Measurements from ENCODE around the gene KRTAP12-3. TPM values are rescaled to one million over a fixed set of nuclear protein-coding genes. Genes with fewer than 3 reads are reported as not detected.

The KRTAP12-3 gene
- total and polyA plus RNA-seq, 9 of the 15 experiments (the other 6 are each of a cell fraction or from before 2014, with no cell fraction given), result not detected

- ATAC-seq (no peak), FAIRE-seq (no peak), DNase-seq (ENCODE audit: extremely low read depth in 1 of 4, low spot score in 3 of 4) (no peak)
- BruUV-seq (replicated peaks), result no TSS peak
- TF ChIP-seq ARNT (IDR thresholded peaks at IDR 0.05), result no peak
- no peak for TF ChIP-seq ZSCAN29 (IDR thresholded peaks at IDR 0.05)
- no peak for TF ChIP-seq PURB (CRISPR knock-in tag; IDR thresholded peaks at IDR 0.05; ENCODE audit: low read depth)
- Histone ChIP-seq H3K9me1 (ENCODE audit: control insufficient read depth, insufficient read depth, low read length) (peaks cover 3% of the 10 kb centered on the region), H3K4me3 (no peak overlapping the region), H3K9ac (ENCODE audit: insufficient read depth in 1 of 2, low read depth in 2 of 2, low read length in 2 of 2) (no peak overlapping the region), H3K79me2 (ENCODE audit: control insufficient read depth, insufficient read depth, low read length) (no peaks in the 10 kb centered on the region), H2AFZ (ENCODE audit: low read depth, low read length) (no peak overlapping the region), H3K27ac (ENCODE audit: extremely low read depth, low read depth, low read length) (no peak overlapping the region), H3K36me3 (ENCODE audit: control insufficient read depth, insufficient read depth, low read length) (no peaks in the 10 kb centered on the region), H3K9me3 (replicated peaks; ENCODE audit: control insufficient read depth, insufficient read depth, low read depth, low read length) (no peaks in the 10 kb centered on the region; the same call in 1 of the 2 replicates), H3K4me1 (replicated peaks in 1 of 2; ENCODE audit: control insufficient read depth in 2 of 2, insufficient read depth in 2 of 2, low read length in 2 of 2) (peaks cover 0 to 10% of the 10 kb centered on the region in 2 experiments; a peak in 2 of 5 replicates), H4K20me1 (replicated peaks; ENCODE audit: control insufficient read depth, insufficient read depth, low read length) (no peaks in the 10 kb centered on the region), H3K4me2 (ENCODE audit: insufficient read depth, low read length) (no peak overlapping the region), H3K27me3 (ENCODE audit: control insufficient read depth in 2 of 2, insufficient read depth in 2 of 2, low read length in 2 of 2) (peaks cover 14 to 44% of the 10 kb centered on the region in 2 experiments; a peak in 4 of 5 replicates)
- intact Hi-C loops (cut with micrococcal nuclease) (no loop called here), in situ Hi-C loops (cut with MboI) (no loop called here)
- ChIA-PET CTCF (ENCODE audit: low intra/inter-chr PET ratio) (no interaction called here), POLR2A (interaction anchor here (0.6 to 0.8 kb wide), 2 partner anchors 11 to 232 kb away, joined by 3 read pairs; no protein-coding TSS in a partner anchor)
- 2% methylated on average over 8 of the region's 8 CpGs for WGBS (ENCODE audit: insufficient coverage, low coverage, missing lambda C conversion rate)
These were observed 42.3 kb upstream of the KRTAP12-3 start for GRCh38 chr21:44615466-44615865.

- ATAC-seq, result no peak
- Histone ChIP-seq H4K20me1 (replicated peaks; ENCODE audit: control insufficient read depth, insufficient read depth, low read length) (no peaks in the 10 kb centered on the region), H3K27ac (ENCODE audit: extremely low read depth, low read depth, low read length) (no peak overlapping the region), H3K36me3 (ENCODE audit: control insufficient read depth, insufficient read depth, low read length) (no peaks in the 10 kb centered on the region), H3K9ac (ENCODE audit: insufficient read depth in 1 of 2, low read depth in 2 of 2, low read length in 2 of 2) (no peak overlapping the region), H3K79me2 (ENCODE audit: control insufficient read depth, insufficient read depth, low read length) (no peaks in the 10 kb centered on the region), H3K9me3 (replicated peaks; ENCODE audit: control insufficient read depth, insufficient read depth, low read depth, low read length) (no peaks in the 10 kb centered on the region; the same call in 1 of the 2 replicates), H3K4me2 (ENCODE audit: insufficient read depth, low read length) (no peak overlapping the region), H3K4me1 (replicated peaks in 1 of 2; ENCODE audit: control insufficient read depth in 2 of 2, insufficient read depth in 2 of 2, low read length in 2 of 2) (peaks cover 0 to 10% of the 10 kb centered on the region in 2 experiments; a peak in 2 of 5 replicates), H3K4me3 (no peak overlapping the region), H2AFZ (ENCODE audit: low read depth, low read length) (no peak overlapping the region), H3K27me3 (ENCODE audit: control insufficient read depth in 2 of 2, insufficient read depth in 2 of 2, low read length in 2 of 2) (peaks cover 14 to 44% of the 10 kb centered on the region in 2 experiments; a peak in 4 of 5 replicates), H3K9me1 (ENCODE audit: control insufficient read depth, insufficient read depth, low read length) (peaks cover 3% of the 10 kb centered on the region)
- DNase-seq (ENCODE audit: extremely low read depth in 1 of 4, low spot score in 3 of 4), result no peak
- no peak for FAIRE-seq
- POLR2A ChIA-PET, result interaction anchor here (0.6 to 0.8 kb wide), 2 partner anchors 12 to 230 kb away, joined by 3 read pairs; no protein-coding TSS in a partner anchor
- in situ Hi-C loops (cut with MboI) (no loop called here), intact Hi-C loops (cut with micrococcal nuclease) (no loop called here)
- BruUV-seq (replicated peaks), result no TSS peak
- under 1% methylated on average over 17 of the region's 17 CpGs for WGBS (ENCODE audit: insufficient coverage, low coverage, missing lambda C conversion rate)
- CTCF ChIA-PET (ENCODE audit: low intra/inter-chr PET ratio), result no interaction called here
- TF ChIP-seq RUNX1 (IDR thresholded peaks at IDR 0.05; ENCODE audit: low read depth) (no peak), ZNF12 (CRISPR knock-in tag; IDR thresholded peaks at IDR 0.05) (no peak), GTF2B (IDR thresholded peaks at IDR 0.05; ENCODE audit: extremely low read depth, insufficient read length) (no peak), ZFP91 (CRISPR knock-in tag; IDR thresholded peaks at IDR 0.05) (no peak), PCBP1 (IDR thresholded peaks at IDR 0.05; ENCODE audit: low read depth, low read length, poor library complexity, severe bottlenecking) (no peak), PURB (CRISPR knock-in tag; IDR thresholded peaks at IDR 0.05; ENCODE audit: low read depth) (no peak), ZSCAN32 (CRISPR knock-in tag; IDR thresholded peaks at IDR 0.05) (no peak)
- TF ChIP-seq, protein P1, sequence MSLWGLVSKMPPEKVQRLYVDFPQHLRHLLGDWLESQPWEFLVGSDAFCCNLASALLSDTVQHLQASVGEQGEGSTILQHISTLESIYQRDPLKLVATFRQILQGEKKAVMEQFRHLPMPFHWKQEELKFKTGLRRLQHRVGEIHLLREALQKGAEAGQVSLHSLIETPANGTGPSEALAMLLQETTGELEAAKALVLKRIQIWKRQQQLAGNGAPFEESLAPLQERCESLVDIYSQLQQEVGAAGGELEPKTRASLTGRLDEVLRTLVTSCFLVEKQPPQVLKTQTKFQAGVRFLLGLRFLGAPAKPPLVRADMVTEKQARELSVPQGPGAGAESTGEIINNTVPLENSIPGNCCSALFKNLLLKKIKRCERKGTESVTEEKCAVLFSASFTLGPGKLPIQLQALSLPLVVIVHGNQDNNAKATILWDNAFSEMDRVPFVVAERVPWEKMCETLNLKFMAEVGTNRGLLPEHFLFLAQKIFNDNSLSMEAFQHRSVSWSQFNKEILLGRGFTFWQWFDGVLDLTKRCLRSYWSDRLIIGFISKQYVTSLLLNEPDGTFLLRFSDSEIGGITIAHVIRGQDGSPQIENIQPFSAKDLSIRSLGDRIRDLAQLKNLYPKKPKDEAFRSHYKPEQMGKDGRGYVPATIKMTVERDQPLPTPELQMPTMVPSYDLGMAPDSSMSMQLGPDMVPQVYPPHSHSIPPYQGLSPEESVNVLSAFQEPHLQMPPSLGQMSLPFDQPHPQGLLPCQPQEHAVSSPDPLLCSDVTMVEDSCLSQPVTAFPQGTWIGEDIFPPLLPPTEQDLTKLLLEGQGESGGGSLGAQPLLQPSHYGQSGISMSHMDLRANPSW (CRISPR knock-in tag; IDR thresholded peaks at IDR 0.05), result no peak
These were observed 41.7 kb upstream of the KRTAP12-3 start for GRCh38 chr21:44615911-44616590.
